A549 (cell line): ENCODE data around the gene NR3C1.

Experiments
- BHLHE40 ChIP-seq: IDR thresholded peaks from 2 replicates; pipeline ENCODE4 v1.6.1; 2012; ENCODE audit warnings: low read depth, low read length, inconsistent platforms
- CTCF ChIP-seq: fragments of >200 bp; sonication (Bioruptor Twin); formaldehyde crosslinking; IDR thresholded peaks from 3 replicates; pipeline ENCODE4 v1.5.1; 2016
- E2F6 ChIP-seq: IDR thresholded peaks from 2 replicates; pipeline ENCODE4 v1.6.1; 2012; ENCODE audit warnings: low read depth, borderline replicate concordance
- FOSL2 ChIP-seq, 2 experiments: fragments of 450-650 bp in 1 of 2; fragments of >200 bp in 1 of 2; sonication (Bioruptor Twin) in 1 of 2; formaldehyde crosslinking; IDR thresholded peaks; 2 replicates each; pipeline versions ENCODE4 v1.5.0 to v1.6.1; 2016 to 2020; ENCODE audit warnings: mild to moderate bottlenecking in 1 of 2, moderate library complexity in 1 of 2
- HOXB13 ChIP-seq: fragments of 250-450 bp; sonication (Bioruptor Pico); IDR thresholded peaks from 2 replicates; pipeline ENCODE4 v1.5.0; 2020; ENCODE audit warnings: low read depth, mild to moderate bottlenecking, moderate library complexity
- KDM5A ChIP-seq: fragments of 200-600 bp; sonication (generic); IDR thresholded peaks from 2 replicates; pipeline ENCODE4 v1.6.1; 2016; ENCODE audit warnings: antibody characterized with exemption, mild to moderate bottlenecking
- MAX ChIP-seq: IDR thresholded peaks from 2 replicates; pipeline ENCODE4 v1.6.1; 2012
- POLR2A ChIP-seq: IDR thresholded peaks from 2 replicates; pipeline ENCODE4 v1.6.1; 2012; ENCODE audit warnings: mild to moderate bottlenecking, low read length
- RCOR1 ChIP-seq: fragments of 150-350 bp; IDR thresholded peaks from 2 replicates; pipeline ENCODE4 v1.6.1; 2014; ENCODE audit warnings: antibody characterized with exemption, low read length, low read depth
- RFX5 ChIP-seq: fragments of 450-650 bp; IDR thresholded peaks from 2 replicates; pipeline ENCODE4 v1.7.1; 2014; ENCODE audit warnings: antibody characterized with exemption, mild to moderate bottlenecking, moderate library complexity
- SMC3 ChIP-seq: fragments of >200 bp; sonication (Bioruptor Twin); formaldehyde crosslinking; IDR thresholded peaks from 3 replicates; pipeline ENCODE4 v1.6.1; 2018; ENCODE audit warnings: inconsistent platforms

- TF ChIP-seq BHLHE40 (no peak), CTCF (no peak), POLR2A (no peak), E2F6 (no peak), MAX (no peak), RFX5 (no peak), FOSL2 (IDR thresholded peaks at IDR 0.05) (no peak), FOSL2 (CRISPR knock-in tag; IDR thresholded peaks at IDR 0.05) (no peak), KDM5A (no peak), RCOR1 (no peak), HOXB13 (CRISPR knock-in tag) (no peak), SMC3 (no peak)
Observed at GRCh38 chr5:143376195-143376779, 27.2 kb downstream of the NR3C1 start.
